H9 (cell line): Measurements from ENCODE around the gene IFI27. TPM values are rescaled to one million over a fixed set of nuclear protein-coding genes. Genes with fewer than 3 reads are reported as not detected.

Experiments used
- DNase-seq: peaks from one replicate; pipeline ENCODE4 v3.0.0-alpha.2; 2017
- H2AFZ ChIP-seq: one replicate; pipeline ENCODE4 v1.6.1; 2013; ENCODE audit warnings: mild to moderate bottlenecking, low read length, control low read depth, moderate library complexity
- H2AK5ac ChIP-seq: 2 replicates; pipeline ENCODE4 v1.6.1; 2013; ENCODE audit warnings: low read length, control low read depth, mixed read lengths; ENCODE audit not compliant: insufficient read length
- H2BK120ac ChIP-seq: one replicate; pipeline ENCODE4 v1.6.1; 2013; ENCODE audit warnings: low read depth, mild to moderate bottlenecking, low read length, control low read depth, inconsistent platforms; ENCODE audit not compliant: poor library complexity, severe bottlenecking
- H2BK12ac ChIP-seq: 2 replicates; pipeline ENCODE4 v1.6.1; 2013; ENCODE audit warnings: low read length, control low read depth, mixed read lengths, low read depth; ENCODE audit not compliant: insufficient read length
- H2BK15ac ChIP-seq: 2 replicates; pipeline ENCODE4 v1.6.1; 2013; ENCODE audit warnings: low read depth, low read length, control low read depth
- H2BK20ac ChIP-seq: one replicate; pipeline ENCODE4 v1.6.1; 2013; ENCODE audit warnings: low read depth, mild to moderate bottlenecking, low read length, control low read depth, inconsistent platforms; ENCODE audit not compliant: poor library complexity, severe bottlenecking
- H2BK5ac ChIP-seq: 2 replicates; pipeline ENCODE4 v1.6.1; 2013; ENCODE audit warnings: low read length, control low read depth, mixed read lengths; ENCODE audit not compliant: insufficient read length
- H3K14ac ChIP-seq: 2 replicates; pipeline ENCODE4 v1.6.1; 2013; ENCODE audit warnings: low read length, control low read depth; ENCODE audit not compliant: insufficient read depth
- H3K18ac ChIP-seq: 2 replicates; pipeline ENCODE4 v1.6.1; 2013; ENCODE audit warnings: low read depth, mild to moderate bottlenecking, mixed read lengths, low read length, control low read depth; ENCODE audit not compliant: insufficient read length
- H3K23ac ChIP-seq: 2 replicates; pipeline ENCODE4 v1.6.1; 2013; ENCODE audit warnings: low read length, control low read depth, mixed read lengths, low read depth; ENCODE audit not compliant: insufficient read length
- H3K23me2 ChIP-seq: 2 replicates; pipeline ENCODE4 v1.6.1; 2013; ENCODE audit warnings: low read depth, mild to moderate bottlenecking, mixed read lengths, low read length, control low read depth; ENCODE audit not compliant: insufficient read length, poor library complexity, severe bottlenecking
- H3K27ac ChIP-seq: 2 replicates; pipeline ENCODE4 v1.5.1; 2013; ENCODE audit warnings: low read length, control low read depth, mixed read lengths, low read depth; ENCODE audit not compliant: insufficient read length
- H3K27me3 ChIP-seq: 2 replicates; pipeline ENCODE4 v1.6.1; 2013; ENCODE audit warnings: low read length, control low read depth, inconsistent platforms; ENCODE audit not compliant: insufficient read depth
- H3K4ac ChIP-seq: 2 replicates; pipeline ENCODE4 v1.6.1; 2013; ENCODE audit warnings: low read depth, mild to moderate bottlenecking, control low read depth, inconsistent platforms, low read length, moderate library complexity
- H3K4me1 ChIP-seq: 2 replicates; pipeline ENCODE4 v1.6.1; 2013; ENCODE audit warnings: low read length, control low read depth, inconsistent platforms; ENCODE audit not compliant: insufficient read depth
- H3K4me2 ChIP-seq: 2 replicates; pipeline ENCODE4 v1.6.1; 2013; ENCODE audit warnings: low read length, control low read depth, mixed read lengths; ENCODE audit not compliant: insufficient read length, insufficient read depth
- H3K56ac ChIP-seq: 2 replicates; pipeline ENCODE4 v1.6.1; 2013; ENCODE audit warnings: low read depth, mild to moderate bottlenecking, mixed read lengths, low read length, control low read depth; ENCODE audit not compliant: insufficient read length
- H3K79me1 ChIP-seq: 2 replicates; pipeline ENCODE4 v1.6.1; 2013; ENCODE audit warnings: low read depth, mild to moderate bottlenecking, moderate library complexity, low read length, control low read depth, inconsistent platforms; ENCODE audit not compliant: insufficient read depth, poor library complexity, severe bottlenecking
- H3K79me2 ChIP-seq: 2 replicates; pipeline ENCODE4 v1.6.1; 2013; ENCODE audit warnings: low read length, control low read depth, inconsistent platforms; ENCODE audit not compliant: insufficient read depth
- H3K9ac ChIP-seq: 2 replicates; pipeline ENCODE4 v1.6.1; 2013; ENCODE audit warnings: low read length, control low read depth, mixed read lengths; ENCODE audit not compliant: insufficient read length; ENCODE audit errors: extremely low read depth
- H3K9me3 ChIP-seq: one replicate; pipeline ENCODE4 v1.6.1; 2013; ENCODE audit warnings: low read depth, low read length, inconsistent platforms; ENCODE audit not compliant: control insufficient read depth
- H3T11ph ChIP-seq: one replicate; pipeline ENCODE4 v1.6.1; 2013; ENCODE audit warnings: mild to moderate bottlenecking, low read length, control low read depth, inconsistent platforms
- H4K20me1 ChIP-seq: one replicate; pipeline ENCODE4 v1.6.1; 2013; ENCODE audit not compliant: control insufficient read depth, insufficient read length, insufficient read depth
- H4K5ac ChIP-seq: 2 replicates; pipeline ENCODE4 v1.6.1; 2013; ENCODE audit warnings: low read depth, mild to moderate bottlenecking, mixed read lengths, low read length, control low read depth; ENCODE audit not compliant: insufficient read length
- H4K8ac ChIP-seq: replicated peaks from 2 replicates; pipeline ENCODE4 v1.6.1; 2013; ENCODE audit warnings: low read length, control low read depth, mixed read lengths, low read depth; ENCODE audit not compliant: insufficient read length
- H4K91ac ChIP-seq: 2 replicates; pipeline ENCODE4 v1.6.1; 2013; ENCODE audit warnings: low read depth, mild to moderate bottlenecking, moderate library complexity, mixed read lengths, low read length, control low read depth; ENCODE audit not compliant: insufficient read length
- H3K27ac Mint-ChIP-seq, 3 experiments: 2 replicates in 2 of 3; 3 replicates in 1 of 3; pipeline ENCODE4 v1.8.0; 2020 to 2021; ENCODE audit warnings: mixed read lengths in 3 of 3, mild to moderate bottlenecking in 1 of 3, moderate library complexity in 1 of 3
- H3K27me3 Mint-ChIP-seq: 2 replicates; pipeline ENCODE4 v1.8.0; 2021; ENCODE audit warnings: low read depth, mild to moderate bottlenecking, moderate library complexity, mixed read lengths
- H3K36me3 Mint-ChIP-seq, 3 experiments: 2 replicates in 2 of 3; 3 replicates in 1 of 3; pipeline ENCODE4 v1.8.0; 2020 to 2021; ENCODE audit warnings: low read depth in 3 of 3, mixed read lengths in 3 of 3; ENCODE audit not compliant: insufficient read depth in 1 of 3
- H3K4me1 Mint-ChIP-seq, 2 experiments: 2 replicates each; pipeline ENCODE4 v1.8.0; 2020; ENCODE audit warnings: mixed read lengths in 2 of 2
- H3K4me3 Mint-ChIP-seq, 2 experiments: 2 replicates in 1 of 2; 3 replicates in 1 of 2; pipeline ENCODE4 v1.8.0; 2020 to 2021; ENCODE audit warnings: mild to moderate bottlenecking in 2 of 2, mixed read lengths in 2 of 2, moderate library complexity in 1 of 2
- H3K9me3 Mint-ChIP-seq, 2 experiments: 2 replicates in 1 of 2; 3 replicates in 1 of 2; pipeline ENCODE4 v1.8.0; 2020; ENCODE audit warnings: mild to moderate bottlenecking in 2 of 2, mixed read lengths in 2 of 2, moderate library complexity in 1 of 2
- WGBS: extraction: QIAGEN DNeasy Blood & Tissue Kit; methylation state at CpG from one replicate; pipeline ENCODE4 v1.1.7; 2013; ENCODE audit warnings: missing lambda C conversion rate, low lambda C conversion rate, mixed read lengths; ENCODE audit not compliant: insufficient read length; ENCODE audit errors: extremely low coverage; 5-methylcytosine and 5-hydroxymethylcytosine counted together
- total RNA-seq: library from RNA; stranded (reverse); gene quantifications from 2 replicates; pipeline ENCODE4 v1.2.1, GENCODE V29; 2021
- TF ChIP-seq, protein P1 (sequence below): fragments of 200-600 bp; sonication (generic); conservative IDR thresholded peaks from 3 replicates; pipeline ENCODE4 v1.8.0; 2021; ENCODE audit warnings: antibody characterized with exemption, mild to moderate bottlenecking

The IFI27 gene
- total RNA-seq, 1 experiment from 2014 or later: 1.7 TPM

DNA sequence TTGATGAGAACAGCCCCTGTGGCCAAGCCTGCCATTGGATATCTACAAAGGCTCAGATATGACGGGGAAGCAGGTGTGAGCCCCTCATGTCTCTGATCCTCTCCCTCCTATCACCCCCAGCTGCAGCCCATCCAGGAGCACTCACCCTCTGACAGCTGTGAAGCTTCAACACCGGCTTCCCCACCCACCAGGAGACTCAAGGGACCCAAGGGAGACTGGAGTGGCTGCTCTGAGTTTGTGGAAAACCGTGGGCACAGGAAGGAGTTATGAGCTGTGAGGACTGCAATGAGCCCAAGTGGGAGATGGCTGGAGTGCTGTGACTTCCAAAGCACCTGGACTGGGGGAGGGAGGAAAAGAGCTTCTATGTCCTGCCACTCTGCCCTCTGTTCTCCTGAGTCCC is 10.9 kb downstream of the IFI27 start:
- TF ChIP-seq, protein P1, sequence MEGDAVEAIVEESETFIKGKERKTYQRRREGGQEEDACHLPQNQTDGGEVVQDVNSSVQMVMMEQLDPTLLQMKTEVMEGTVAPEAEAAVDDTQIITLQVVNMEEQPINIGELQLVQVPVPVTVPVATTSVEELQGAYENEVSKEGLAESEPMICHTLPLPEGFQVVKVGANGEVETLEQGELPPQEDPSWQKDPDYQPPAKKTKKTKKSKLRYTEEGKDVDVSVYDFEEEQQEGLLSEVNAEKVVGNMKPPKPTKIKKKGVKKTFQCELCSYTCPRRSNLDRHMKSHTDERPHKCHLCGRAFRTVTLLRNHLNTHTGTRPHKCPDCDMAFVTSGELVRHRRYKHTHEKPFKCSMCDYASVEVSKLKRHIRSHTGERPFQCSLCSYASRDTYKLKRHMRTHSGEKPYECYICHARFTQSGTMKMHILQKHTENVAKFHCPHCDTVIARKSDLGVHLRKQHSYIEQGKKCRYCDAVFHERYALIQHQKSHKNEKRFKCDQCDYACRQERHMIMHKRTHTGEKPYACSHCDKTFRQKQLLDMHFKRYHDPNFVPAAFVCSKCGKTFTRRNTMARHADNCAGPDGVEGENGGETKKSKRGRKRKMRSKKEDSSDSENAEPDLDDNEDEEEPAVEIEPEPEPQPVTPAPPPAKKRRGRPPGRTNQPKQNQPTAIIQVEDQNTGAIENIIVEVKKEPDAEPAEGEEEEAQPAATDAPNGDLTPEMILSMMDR: no peak
- Histone ChIP-seq H3K79me1 (no peaks in the 10 kb centered on the region), H3K27ac (no peak overlapping the region), H3T11ph (no peak overlapping the region), H3K9me3 (no peaks in the 10 kb centered on the region), H3K79me2 (no peaks in the 10 kb centered on the region), H3K14ac (no peak overlapping the region), H4K5ac (no peak overlapping the region), H3K4me1 (no peaks in the 10 kb centered on the region), H2BK20ac (no peak overlapping the region), H2AK5ac (no peak overlapping the region), H3K4ac (no peak overlapping the region), H4K20me1 (no peaks in the 10 kb centered on the region), H4K91ac (no peak overlapping the region), H3K23ac (no peak overlapping the region), H3K18ac (no peak overlapping the region), H2BK15ac (no peak overlapping the region), H3K9ac (no peak overlapping the region), H2AFZ (no peak overlapping the region), H2BK12ac (no peak overlapping the region), H2BK5ac (no peak overlapping the region), H3K56ac (no peak overlapping the region), H3K4me2 (no peak overlapping the region), H2BK120ac (no peak overlapping the region), H3K23me2 (no peaks in the 10 kb centered on the region), H3K27me3 (no peaks in the 10 kb centered on the region), H4K8ac (no peak overlapping the region)
- no peak overlapping the region for H3K27ac Mint-ChIP-seq
- H3K27me3 Mint-ChIP-seq: peaks cover 34% of the 10 kb centered on the region
- H3K9me3 Mint-ChIP-seq: peaks cover 6 to 11% of the 10 kb centered on the region in 2 experiments; a peak in 2 of 5 replicates
- no CpG with 5 or more reads among the region's 3 CpGs for WGBS
- no peaks in the 10 kb centered on the region for H3K36me3 Mint-ChIP-seq
- DNase-seq: no peak
- no peaks in the 10 kb centered on the region for H3K4me1 Mint-ChIP-seq
- no peak overlapping the region for H3K4me3 Mint-ChIP-seq
